ENCODE data around the gene DPYSL4.

The DPYSL4 gene

GRCh38 chr10:132186488-132187429, at the start of gene DPYSL4:
DPYSL4 (plus strand) TSS chr10:132186948; CDS start chr10:132187064, 116 bp downstream.
- no peak for DNase-seq (ENCODE audit: low read depth in 2 of 2, low spot score in 1 of 2)

- no peak for DNase-seq (ENCODE audit: low read depth in 2 of 2, low spot score in 1 of 2)
Observed at GRCh38 chr10:132137111-132138072, 49.4 kb upstream of the DPYSL4 start.

- no peak for DNase-seq (ENCODE audit: low read depth in 2 of 2, low spot score in 1 of 2)
Observed at GRCh38 chr10:132138133-132138532, 48.6 kb upstream of the DPYSL4 start.

- no peak for DNase-seq (ENCODE audit: low read depth in 2 of 2, low spot score in 1 of 2)
Observed at GRCh38 chr10:132138596-132138995, 48.2 kb upstream of the DPYSL4 start.

- DNase-seq (ENCODE audit: low read depth in 2 of 2, low spot score in 1 of 2): no peak
Observed at GRCh38 chr10:132139526-132139925, 47.2 kb upstream of the DPYSL4 start.

- no peak for DNase-seq (ENCODE audit: low read depth in 2 of 2, low spot score in 1 of 2)
Observed at GRCh38 chr10:132140167-132140925, 46.4 kb upstream of the DPYSL4 start.

- DNase-seq (ENCODE audit: low read depth in 2 of 2, low spot score in 1 of 2): no peak
Observed at GRCh38 chr10:132141076-132141475, 45.7 kb upstream of the DPYSL4 start.

GRCh38 chr10:132141526-132142395, 45.0 kb upstream of the DPYSL4 start:
- DNase-seq (ENCODE audit: low read depth in 2 of 2, low spot score in 1 of 2): no peak

GRCh38 chr10:132142396-132143161, 44.2 kb upstream of the DPYSL4 start:
- DNase-seq (ENCODE audit: low read depth in 2 of 2, low spot score in 1 of 2): no peak

GRCh38 chr10:132143162-132143561, 43.6 kb upstream of the DPYSL4 start:
- DNase-seq (ENCODE audit: low read depth in 2 of 2, low spot score in 1 of 2): no peak

GRCh38 chr10:132144086-132144485, 42.7 kb upstream of the DPYSL4 start:
- no peak for DNase-seq (ENCODE audit: low read depth in 2 of 2, low spot score in 1 of 2)

GRCh38 chr10:132145002-132145401, 41.7 kb upstream of the DPYSL4 start:
- no peak for DNase-seq (ENCODE audit: low read depth in 2 of 2, low spot score in 1 of 2)

GRCh38 chr10:132145521-132146185, 41.1 kb upstream of the DPYSL4 start:
- DNase-seq (ENCODE audit: low read depth in 2 of 2, low spot score in 1 of 2): no peak

- no peak for DNase-seq (ENCODE audit: low read depth in 2 of 2, low spot score in 1 of 2)
Observed at GRCh38 chr10:132146271-132146671, 40.5 kb upstream of the DPYSL4 start.

GRCh38 chr10:132146941-132147915, 39.5 kb upstream of the DPYSL4 start:
- no peak for DNase-seq (ENCODE audit: low read depth in 2 of 2, low spot score in 1 of 2)

- DNase-seq (ENCODE audit: low read depth in 2 of 2, low spot score in 1 of 2): no peak
Observed at GRCh38 chr10:132148261-132149251, 38.2 kb upstream of the DPYSL4 start.

Measured in stimulated activated CD8-positive, alpha-beta memory T cell treated with anti-CD3 and anti-CD28 coated beads, Interleukin-4, amount 100 ng/mL, for 4 hours (primary cell).